Uterus (tissue), 4 donors: Measurements from ENCODE around the gene FOXK1. TPM values are rescaled to one million over a fixed set of nuclear protein-coding genes. Genes with fewer than 3 reads are reported as not detected.
"Not testable (repeated sequence)": the region's sequence is repeated elsewhere in the genome, so short reads cannot be mapped to it uniquely, and the experiment has no call there.

Experiments
- DNase-seq, 2 donors: peaks; one replicate each; pipeline ENCODE4 v3.0.0-alpha.2; 2019 to 2020
- H3K27ac ChIP-seq, 2 donors: fragments of 200-600 bp; sonication (generic); 1 replicate in 1 of 2; 2 replicates in 1 of 2; pipeline ENCODE4 v1.5.1; 2016 to 2018
- H3K27me3 ChIP-seq, 2 donors: fragments of 200-600 bp; sonication (generic); one replicate each; pipeline ENCODE4 v1.5.1; 2018 to 2019; ENCODE audit warnings: control low read depth in 1 of 2
- H3K36me3 ChIP-seq, 2 donors: fragments of 200-600 bp; sonication (generic); one replicate each; pipeline ENCODE4 v1.5.1; 2019; ENCODE audit warnings: control low read depth in 1 of 2
- H3K4me1 ChIP-seq, 2 donors: fragments of 200-600 bp; sonication (generic); one replicate each; pipeline ENCODE4 v1.5.1; 2018 to 2019; ENCODE audit warnings: control low read depth in 1 of 2
- H3K4me3 ChIP-seq, 2 donors: fragments of 200-600 bp; sonication (generic); 1 replicate in 1 of 2; 2 replicates in 1 of 2; pipeline ENCODE4 v1.5.1; 2018 to 2019; ENCODE audit warnings: mild to moderate bottlenecking in 1 of 2
- H3K9me3 ChIP-seq, 2 donors: fragments of 200-600 bp; sonication (generic); one replicate each; pipeline ENCODE4 v1.5.1; 2019; ENCODE audit warnings: control low read depth in 1 of 2
- CTCF ChIP-seq, 4 experiments: fragments of 200-600 bp in 2 of 4; fragments of 450-650 bp in 2 of 4; sonication (generic) in 2 of 4; IDR thresholded peaks; one replicate each; pipeline ENCODE4 v1.5.1; 2016 to 2019; ENCODE audit warnings: antibody characterized with exemption in 4 of 4, mild to moderate bottlenecking in 2 of 4, moderate library complexity in 1 of 4
- POLR2A ChIP-seq, 2 donors: fragments of 450-650 bp; IDR thresholded peaks; one replicate each; pipeline ENCODE4 v1.6.1; 2016; ENCODE audit warnings: antibody characterized with exemption in 2 of 2, mild to moderate bottlenecking in 1 of 2, moderate library complexity in 1 of 2
- intact Hi-C: fragments of 100-400 bp; cut with DNase I; formaldehyde crosslinking; loops from one replicate; pipeline ENCODE4 v1.15.1; 2023; ENCODE audit warnings: low total_unique reads
- total RNA-seq, 4 donors: library from RNA; depleted of rRNA in 3 of 4; stranded (reverse); fragments of >200 nt in 3 of 4; gene quantifications; one replicate each; pipeline versions ENCODE4 v1.1.0 to v1.2.4, GENCODE V29; 2014 to 2023
- donor health status: DM: yes; HTN: yes; CAD: no.

The FOXK1 gene
- total RNA-seq, 4 donors from 2014 or later = 9.0 to 64.1 (median 21.5) TPM

- TF ChIP-seq POLR2A (IDR thresholded peaks at IDR 0.05) = no peak
- TF ChIP-seq CTCF (IDR thresholded peaks at IDR 0.05) = no peak
- Histone ChIP-seq H3K27me3 (no peaks in the 10 kb centered on the region), H3K27ac (peak overlapping the region; percentile 90 to 93), H3K4me1 (peaks cover 0 to 21% of the 10 kb centered on the region in 2 donors), H3K9me3 (no peaks in the 10 kb centered on the region), H3K36me3 (no peaks in the 10 kb centered on the region), H3K4me3 (peak overlapping the region; percentile 77 to 86)
- DNase-seq = no peak
- intact Hi-C loops = loop anchor here (5.0 kb wide), 2 partner anchors 57 to 197 kb away; partner anchors contain the start of gene RADIL
Measured at GRCh38 chr7:4684846-4685245, 2.8 kb downstream of the FOXK1 start.

GRCh38 chr7:4685676-4686075 lies 3.6 kb downstream of the FOXK1 start:
- peaks cover 0 to 22% of the 10 kb centered on the region in 2 donors for H3K4me1 ChIP-seq
- DNase-seq, H3K9me3 ChIP-seq, intact Hi-C loops, H3K4me3 ChIP-seq, H3K36me3 ChIP-seq, H3K27me3 ChIP-seq: not testable (repeated sequence)
- peak overlapping the region in 1 of 2 donors; percentile 11 for H3K27ac ChIP-seq

- H3K27ac ChIP-seq = no peak overlapping the region
- intact Hi-C loops = no loop called here
- no peaks in the 10 kb centered on the region for H3K36me3 ChIP-seq
- no peaks in the 10 kb centered on the region for H3K27me3 ChIP-seq
- no peak overlapping the region for H3K4me3 ChIP-seq
- no peak for TF ChIP-seq POLR2A (IDR thresholded peaks at IDR 0.05)
- no peak for TF ChIP-seq CTCF (IDR thresholded peaks at IDR 0.05)
- no peak for DNase-seq
- no peaks in the 10 kb centered on the region for H3K9me3 ChIP-seq
- H3K4me1 ChIP-seq = peaks cover 5 to 19% of the 10 kb centered on the region in 2 donors
Measured at GRCh38 chr7:4687956-4688355, 5.9 kb downstream of the FOXK1 start.

- no peaks in the 10 kb centered on the region for H3K36me3 ChIP-seq
- peaks cover 17 to 19% of the 10 kb centered on the region in 2 donors for H3K4me1 ChIP-seq
- no peak overlapping the region for H3K4me3 ChIP-seq
- H3K9me3 ChIP-seq = no peaks in the 10 kb centered on the region
- H3K27ac ChIP-seq = peak overlapping the region; percentile 91 to 94
- intact Hi-C loops = no loop called here
- H3K27me3 ChIP-seq = no peaks in the 10 kb centered on the region
- no peak for DNase-seq
- TF ChIP-seq POLR2A (IDR thresholded peaks at IDR 0.05) = no peak
- no peak for TF ChIP-seq CTCF (IDR thresholded peaks at IDR 0.05)
Measured at GRCh38 chr7:4689151-4689550, 7.1 kb downstream of the FOXK1 start.

- Histone ChIP-seq H3K4me3 (peak overlapping the region; percentile 16 to 25), H3K27ac (peak overlapping the region; percentile 91 to 94), H3K9me3 (no peaks in the 10 kb centered on the region), H3K36me3 (no peaks in the 10 kb centered on the region), H3K4me1 (peaks cover 18 to 20% of the 10 kb centered on the region in 2 donors), H3K27me3 (no peaks in the 10 kb centered on the region)
- no peak for DNase-seq
- intact Hi-C loops = no loop called here
- no peak for TF ChIP-seq CTCF (IDR thresholded peaks at IDR 0.05)
- TF ChIP-seq POLR2A (IDR thresholded peaks at IDR 0.05) = no peak
Measured at GRCh38 chr7:4689668-4690067, 7.6 kb downstream of the FOXK1 start.
